ENCODE results near the gene CDK13. TPM values are rescaled to one million over a fixed set of nuclear protein-coding genes. Genes with fewer than 3 reads are reported as not detected.

Gene CDK13
- total RNA-seq, 1 experiment from 2014 or later: 52.2 TPM

- no peaks in the 10 kb centered on the region for H3K9me3 ChIP-seq (ENCODE audit: control insufficient read depth, low read depth, low read length)
- Mint-ChIP-seq H3K27ac (peak overlapping the region in 2 of 3 experiments; percentile 32 to 62; a peak in 1 of 7 replicates), H3K27me3 (ENCODE audit: low read depth) (no peaks in the 10 kb centered on the region), H3K4me1 (peaks cover 13 to 22% of the 10 kb centered on the region in 2 experiments), H3K4me3 (no peak overlapping the region), H3K9me3 (no peaks in the 10 kb centered on the region), H3K36me3 (ENCODE audit: insufficient read depth in 1 of 3, low read depth in 3 of 3) (peaks cover 10 to 52% (median 41%) of the 10 kb centered on the region in 3 experiments; a peak in 6 of 7 replicates)
- H4K8ac ChIP-seq (replicated peaks; ENCODE audit: insufficient read length, low read depth, low read length): no peak overlapping the region
- no peaks in the 10 kb centered on the region for H3K27me3 ChIP-seq (ENCODE audit: insufficient read depth, low read length)
- no peaks in the 10 kb centered on the region for H3K23me2 ChIP-seq (ENCODE audit: insufficient read length, low read depth, low read length, poor library complexity, severe bottlenecking)
- no peak overlapping the region for H2AK5ac ChIP-seq (ENCODE audit: insufficient read length, low read length)
- no peak overlapping the region for H3K18ac ChIP-seq (ENCODE audit: insufficient read length, low read depth, low read length)
- no peak overlapping the region for H2BK15ac ChIP-seq (ENCODE audit: low read depth, low read length)
- H4K20me1 ChIP-seq (ENCODE audit: control insufficient read depth, insufficient read depth, insufficient read length): no peaks in the 10 kb centered on the region
- H3K23ac ChIP-seq (ENCODE audit: insufficient read length, low read depth, low read length): no peak overlapping the region
- no peak for DNase-seq
- no peak overlapping the region for H2BK5ac ChIP-seq (ENCODE audit: insufficient read length, low read length)
- no peak overlapping the region for H3K14ac ChIP-seq (ENCODE audit: insufficient read depth, low read length)
- no peak for TF ChIP-seq CTCF (conservative IDR thresholded peaks at IDR 0.05)
- H4K5ac ChIP-seq (ENCODE audit: insufficient read length, low read depth, low read length): no peak overlapping the region
- no peaks in the 10 kb centered on the region for H3K79me1 ChIP-seq (ENCODE audit: insufficient read depth, low read depth, low read length, poor library complexity, severe bottlenecking)
- H3T11ph ChIP-seq (ENCODE audit: low read length): no peak overlapping the region
- no peak overlapping the region for H2BK12ac ChIP-seq (ENCODE audit: insufficient read length, low read depth, low read length)
- H3K4ac ChIP-seq (ENCODE audit: low read depth, low read length): no peak overlapping the region
- no peak overlapping the region for H3K56ac ChIP-seq (ENCODE audit: insufficient read length, low read depth, low read length)
- H2BK120ac ChIP-seq (ENCODE audit: low read depth, low read length, poor library complexity, severe bottlenecking): no peak overlapping the region
- no peak overlapping the region for H3K4me2 ChIP-seq (ENCODE audit: insufficient read depth, insufficient read length, low read length)
- no peaks in the 10 kb centered on the region; the same call in 1 of the 2 replicates for H3K4me1 ChIP-seq (ENCODE audit: insufficient read depth, low read length)
- no peak overlapping the region for H4K91ac ChIP-seq (ENCODE audit: insufficient read length, low read depth, low read length)
- no peak overlapping the region for H3K27ac ChIP-seq (ENCODE audit: insufficient read length, low read depth, low read length)
- no peaks in the 10 kb centered on the region for H3K79me2 ChIP-seq (ENCODE audit: insufficient read depth, low read length)
- no peak overlapping the region for H2BK20ac ChIP-seq (ENCODE audit: low read depth, low read length, poor library complexity, severe bottlenecking)
- no peak overlapping the region for H3K9ac ChIP-seq (ENCODE audit: extremely low read depth, insufficient read length, low read length)
- no CpG with 5 or more reads among the region's 8 CpGs for WGBS (ENCODE audit: extremely low coverage, insufficient read length, low lambda C conversion rate)
- H2AFZ ChIP-seq (ENCODE audit: low read length): no peak overlapping the region
Observed at GRCh38 chr7:40093631-40094350, 143.7 kb downstream of the CDK13 start.
